ENCODE results near the gene SPIRE2.
"Not testable (repeated sequence)": the region's sequence is repeated elsewhere in the genome, so short reads cannot be mapped to it uniquely, and the experiment has no call there.

The SPIRE2 gene

GRCh38 chr16:89828199-89828869, at the start of gene SPIRE2:
Gene SPIRE2, plus strand, starts transcription at chr16:89828475. Its CDS starts 76 bp downstream, at chr16:89828551.
- DNase-seq, result peak; percentile 78

DNA sequence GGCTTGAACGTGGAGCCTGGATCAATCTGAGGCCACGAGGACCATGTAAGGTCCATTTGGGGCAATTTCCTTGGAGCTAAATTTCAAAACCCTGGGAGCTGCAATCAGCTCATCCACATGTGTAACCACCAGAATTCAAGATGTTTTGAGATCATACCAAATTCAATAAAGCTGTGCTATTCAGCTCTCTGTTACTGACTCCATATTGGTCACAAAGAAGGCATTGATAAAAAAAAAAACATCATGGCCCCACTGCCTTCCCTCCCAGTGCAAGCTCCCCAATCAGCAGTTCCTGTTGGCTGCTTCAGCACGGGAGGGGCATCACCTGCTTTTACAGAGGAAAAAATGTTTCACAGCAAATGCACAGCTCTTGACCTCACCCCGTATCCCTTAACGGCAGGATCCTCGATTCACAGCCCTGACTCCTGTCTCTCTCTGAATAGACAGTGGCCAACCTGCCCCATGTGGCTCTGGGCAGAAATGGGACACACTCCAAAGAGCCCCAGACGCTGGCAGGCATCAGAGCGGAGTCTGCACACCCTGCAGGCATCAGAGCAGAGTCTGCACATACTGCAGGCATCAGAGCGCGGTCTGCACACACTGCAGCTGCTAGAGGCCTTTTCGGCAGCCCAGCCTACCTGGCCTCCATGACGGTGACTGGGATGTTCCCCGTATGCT, 48.9 kb upstream of the SPIRE2 start:
- DNase-seq, result no peak

- DNase-seq, result no peak
Measured at GRCh38 chr16:89779909-89780305, 48.4 kb upstream of the SPIRE2 start.

DNA sequence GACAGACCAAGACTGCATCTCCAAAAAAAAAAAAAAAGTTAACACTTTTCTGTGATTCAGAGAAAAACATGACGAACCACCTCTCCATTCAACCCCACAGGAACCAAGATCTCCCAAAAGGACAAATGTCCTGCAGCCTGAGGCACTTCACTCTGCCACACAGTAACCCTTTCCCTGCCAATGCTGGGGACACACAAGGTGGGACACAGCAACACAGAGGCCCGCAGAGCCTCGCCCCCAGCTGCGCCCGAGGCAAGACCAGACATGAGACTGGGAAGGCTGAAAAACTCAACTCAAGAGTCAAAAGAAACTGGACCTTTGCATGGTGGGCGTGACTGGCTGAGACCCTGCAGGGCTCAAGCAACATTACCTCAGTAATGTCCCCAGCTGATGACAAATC, 45.8 kb upstream of the SPIRE2 start:
- DNase-seq, result no peak

- not testable (repeated sequence) for DNase-seq
Measured at GRCh38 chr16:89783952-89784351, 44.3 kb upstream of the SPIRE2 start.

- peak; percentile 39 for DNase-seq
Measured at GRCh38 chr16:89784406-89784805, 43.9 kb upstream of the SPIRE2 start.

DNA sequence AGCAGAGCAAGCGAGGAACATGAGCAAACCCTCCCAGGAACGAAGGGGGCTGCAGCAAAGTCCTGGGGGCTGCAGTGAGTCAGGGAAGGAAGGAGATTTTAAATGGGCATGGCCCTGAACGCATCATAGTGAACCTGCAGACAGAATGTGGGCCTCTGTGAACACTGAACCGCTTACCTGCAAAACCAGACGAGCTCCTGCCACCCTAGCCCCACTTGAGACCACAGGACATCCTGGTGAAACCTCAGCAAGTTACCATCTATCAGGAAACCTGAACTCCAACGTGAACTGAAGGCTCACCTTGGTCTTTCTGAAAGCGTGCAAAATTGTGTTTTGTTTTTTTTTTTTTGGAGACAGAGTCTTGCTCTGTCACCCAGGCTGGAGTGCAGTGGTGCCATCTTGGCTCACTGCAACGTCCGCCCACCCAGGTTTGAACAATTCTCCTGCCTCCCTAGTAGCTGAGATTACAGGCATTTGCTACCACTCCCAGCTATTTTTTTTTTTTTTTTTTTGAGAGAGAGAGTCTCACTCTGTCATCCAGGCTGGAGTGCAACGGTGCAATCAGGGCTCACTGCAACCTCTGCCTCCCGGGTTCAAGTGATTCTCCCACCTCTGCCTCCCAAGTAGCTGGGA, 42.6 kb upstream of the SPIRE2 start:
- peak; percentile 67 for DNase-seq

- no peak for DNase-seq
Measured at GRCh38 chr16:89786474-89787364, 41.6 kb upstream of the SPIRE2 start.

GRCh38 chr16:89787365-89787805, 40.9 kb upstream of the SPIRE2 start:
- no peak for DNase-seq

DNA sequence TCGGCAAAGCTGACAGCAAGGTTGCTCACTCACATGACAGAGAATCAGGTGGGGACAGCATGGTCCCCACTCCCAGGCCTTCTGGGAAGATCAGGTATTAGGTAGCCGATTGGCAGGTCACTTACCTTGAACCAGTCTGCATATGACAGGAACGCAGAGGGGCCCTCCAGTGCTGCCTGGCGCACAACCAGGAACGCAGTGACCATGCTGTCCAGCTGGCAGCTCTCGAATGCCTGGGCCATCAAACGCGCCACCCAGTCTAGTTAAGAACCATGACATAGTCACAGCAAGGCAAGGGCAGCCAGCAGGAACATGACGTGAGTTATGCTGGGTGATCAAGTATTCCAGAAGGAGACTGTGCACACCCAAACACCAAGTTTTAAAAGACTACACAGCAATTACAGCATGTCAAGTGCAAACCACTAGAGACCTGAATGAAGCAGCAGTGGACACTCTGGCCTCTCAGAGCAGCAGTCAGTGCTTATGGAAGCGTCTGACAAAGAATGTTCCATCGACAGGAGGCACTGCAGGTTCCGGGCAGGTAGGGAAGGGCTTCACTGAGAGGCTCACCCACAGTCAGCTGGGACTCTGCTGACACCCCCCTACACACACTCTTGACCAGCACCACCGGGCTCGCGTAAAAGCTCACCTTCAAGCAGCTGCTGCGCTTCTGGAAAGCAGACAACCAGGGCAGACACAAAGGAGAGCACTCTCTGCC, 36.8 kb upstream of the SPIRE2 start:
- no peak for DNase-seq

DNA sequence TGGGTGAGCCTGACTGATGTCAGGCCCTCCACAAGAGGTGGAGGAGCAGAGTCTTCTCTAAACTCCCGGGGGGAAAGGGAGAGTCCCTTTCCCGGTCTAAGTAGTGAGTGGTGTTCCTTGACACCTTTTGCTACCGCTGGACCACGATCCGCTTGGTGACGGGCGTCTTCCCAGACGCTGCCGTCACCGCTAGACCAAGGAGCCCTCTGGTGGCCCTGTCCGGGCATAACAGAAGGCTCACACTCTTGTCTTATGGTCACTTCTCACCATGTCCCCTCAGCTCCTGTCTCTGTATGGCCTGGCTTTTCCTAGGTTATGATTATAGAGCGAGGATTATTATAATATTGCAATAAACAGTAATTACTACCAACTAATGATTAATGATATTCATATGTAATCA, 35.2 kb upstream of the SPIRE2 start:
- peak; percentile 74 for DNase-seq

GRCh38 chr16:89793955-89794354, 34.3 kb upstream of the SPIRE2 start:
- no peak for DNase-seq

GRCh38 chr16:89795676-89796075, 32.6 kb upstream of the SPIRE2 start:
- no peak for DNase-seq

DNA sequence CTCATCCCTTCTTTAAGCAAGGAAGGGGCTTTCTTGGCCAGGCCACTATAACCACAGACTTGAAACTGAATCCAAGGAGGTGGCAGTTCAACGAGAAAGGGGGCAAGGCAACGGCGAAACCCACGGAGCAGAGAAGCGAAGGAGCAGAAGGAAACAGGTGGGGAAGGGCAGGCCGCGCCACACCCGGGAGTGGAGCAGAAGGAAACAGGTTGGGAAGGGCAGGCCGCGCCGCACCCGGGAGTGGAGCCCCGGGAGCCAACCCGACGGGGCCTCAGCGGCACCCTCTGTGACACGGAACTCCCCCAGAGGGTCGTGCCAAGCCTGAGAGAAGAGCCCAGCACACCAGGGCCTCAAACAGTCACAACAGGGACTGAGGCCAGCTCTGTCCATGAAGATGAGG, 32.2 kb upstream of the SPIRE2 start:
- no peak for DNase-seq

GRCh38 chr16:89798126-89798525, 30.1 kb upstream of the SPIRE2 start:
- DNase-seq, result no peak

DNA sequence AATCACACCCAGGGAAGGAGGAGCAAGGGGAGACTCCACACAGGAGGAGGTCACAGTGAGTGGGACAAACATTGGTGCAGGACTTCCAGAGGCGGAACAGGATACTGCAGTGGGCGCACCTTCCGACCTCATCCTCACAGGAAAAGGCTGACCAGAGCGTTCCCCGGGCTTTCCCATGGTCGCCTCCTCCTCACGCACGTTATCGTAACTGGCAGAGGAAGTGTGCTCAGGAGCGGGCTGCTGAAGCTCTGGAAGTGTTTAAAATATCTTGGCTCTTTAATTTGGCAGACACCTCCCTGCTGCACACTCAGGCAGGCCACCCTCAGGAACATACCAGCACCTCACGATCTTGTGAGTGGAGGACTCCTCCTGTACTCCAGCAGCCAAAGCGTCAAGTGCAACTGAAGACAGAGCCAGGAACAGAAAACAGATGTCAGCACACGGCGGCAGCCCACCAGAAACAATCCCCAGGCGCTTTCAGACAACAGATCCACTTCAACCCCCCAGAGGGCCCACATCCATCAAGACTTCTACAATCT, 29.4 kb upstream of the SPIRE2 start:
- DNase-seq, result no peak

DNA sequence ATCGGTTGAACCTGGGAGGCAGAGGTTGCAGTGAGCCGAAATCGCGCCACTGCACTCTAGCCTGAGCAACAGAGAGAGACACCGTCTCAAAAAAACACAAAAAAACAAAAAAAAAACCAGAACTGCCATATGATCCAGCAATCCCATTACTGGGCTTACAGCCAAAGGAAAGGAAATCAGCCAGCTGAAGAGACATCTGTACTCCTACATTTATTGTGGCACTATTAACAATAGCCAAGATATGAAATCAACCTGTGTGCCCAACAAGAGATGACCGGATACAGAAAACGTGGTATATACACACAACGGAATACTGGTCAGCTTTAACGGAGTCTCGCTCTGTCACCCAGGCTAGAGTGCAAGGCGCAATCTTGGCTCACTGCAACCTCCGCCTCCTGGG, 26.5 kb upstream of the SPIRE2 start:
- no peak for DNase-seq

DNA sequence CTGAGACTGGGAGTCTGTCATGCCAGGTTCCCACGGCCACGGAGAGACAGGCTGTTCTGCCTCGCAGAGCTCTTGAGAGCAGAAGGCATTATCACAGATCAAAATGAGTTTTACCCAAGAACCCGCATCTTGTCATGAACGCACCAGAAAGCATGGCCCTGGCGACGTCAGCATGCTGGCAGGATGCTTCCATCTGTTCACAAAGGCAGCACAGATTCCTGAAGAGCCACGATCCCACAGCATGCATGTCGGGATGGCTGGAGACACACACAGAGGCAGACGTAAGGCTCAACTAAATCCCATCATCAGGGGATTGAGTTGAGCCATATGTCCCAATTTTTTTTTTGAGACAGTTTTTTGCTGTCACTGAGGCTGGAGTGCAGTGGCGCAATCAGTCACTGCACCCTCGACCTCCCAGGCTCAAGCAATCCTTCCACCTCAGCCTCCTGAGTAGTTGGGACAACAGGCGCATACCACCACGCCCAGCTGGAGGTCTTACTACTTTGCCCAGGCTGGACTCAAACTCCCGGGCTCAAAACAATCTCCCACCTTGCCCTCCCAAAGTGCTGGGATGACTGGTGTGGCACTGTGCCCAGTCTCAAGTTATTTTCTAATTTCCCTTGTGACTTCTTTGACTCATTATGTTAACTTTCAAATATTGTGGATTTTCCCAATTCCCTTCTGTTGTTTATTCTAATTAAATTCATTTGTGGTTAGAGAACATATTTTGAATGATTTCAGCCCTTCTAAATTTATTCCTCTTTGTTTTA, 23.0 kb upstream of the SPIRE2 start:
- DNase-seq, result no peak

DNA sequence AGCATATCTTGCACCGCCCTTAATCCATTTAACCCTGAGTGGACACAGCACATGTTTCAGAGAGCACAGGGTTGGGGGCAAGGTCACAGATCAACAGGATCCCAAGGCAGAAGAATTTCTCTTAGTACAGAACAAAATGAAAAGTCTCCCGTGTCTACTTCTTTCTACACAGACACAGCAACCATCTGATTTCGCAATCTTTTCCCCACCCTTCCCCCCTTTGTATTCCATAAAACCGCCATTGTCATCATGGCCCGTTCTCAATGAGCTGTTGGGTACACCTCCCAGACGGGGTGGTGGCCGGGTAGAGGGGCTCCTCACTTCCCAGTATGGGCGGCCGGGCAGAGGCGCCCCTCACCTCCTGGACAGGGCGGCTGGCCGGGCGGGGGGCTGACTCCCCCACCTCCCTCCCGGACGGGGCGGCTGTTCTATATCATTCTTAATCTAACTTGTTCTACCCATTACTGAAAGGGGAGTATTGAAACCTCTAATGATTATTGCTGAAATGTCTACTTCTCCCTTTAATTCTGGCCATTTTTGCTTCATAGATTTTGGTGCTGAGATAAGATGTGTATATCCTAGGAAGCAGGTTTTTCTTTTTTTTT, 21.6 kb upstream of the SPIRE2 start:
- DNase-seq, result not testable (repeated sequence)

- DNase-seq, result no peak
Measured at GRCh38 chr16:89808475-89808874, 19.8 kb upstream of the SPIRE2 start.

GRCh38 chr16:89811321-89811720, 17.0 kb upstream of the SPIRE2 start:
- DNase-seq, result no peak

Data from CD4-positive, alpha-beta T cell treated with Interleukin-12 subunit alpha and Interleukin-12 subunit beta, for 1 hour (primary cell).